K562 (cell line): ENCODE results near the gene CCL27. TPM values are rescaled to one million over a fixed set of nuclear protein-coding genes. Genes with fewer than 3 reads are reported as not detected.

Experiments used
- ARNT ChIP-seq, 2 experiments: fragments of 450-650 bp; IDR thresholded peaks; 2 replicates each; pipeline ENCODE4 v1.6.1; 2016; ENCODE audit warnings: mild to moderate bottlenecking in 1 of 2
- CREB1 ChIP-seq, 2 experiments: sonication (generic) in 1 of 2; formaldehyde crosslinking in 1 of 2; IDR thresholded peaks; 2 replicates each; pipeline versions ENCODE4 v1.6.1 to v1.8.0; 2012 to 2022; ENCODE audit warnings: inconsistent platforms in 1 of 2, mild to moderate bottlenecking in 1 of 2, missing genetic modification reagents in 1 of 2, moderate library complexity in 1 of 2
- E2F3 ChIP-seq: fragments of 250-450 bp; sonication (Bioruptor Pico); IDR thresholded peaks from 2 replicates; pipeline ENCODE4 v1.4.0; 2020; ENCODE audit warnings: mild to moderate bottlenecking
- POLR2B ChIP-seq: fragments of 450-650 bp; IDR thresholded peaks from 2 replicates; pipeline ENCODE4 v1.6.1; 2018; ENCODE audit warnings: low read depth; ENCODE audit not compliant: partially characterized antibody
- SUPT5H ChIP-seq: fragments of 450-650 bp; IDR thresholded peaks from 2 replicates; pipeline ENCODE4 v1.6.1; 2016
- ZKSCAN8 ChIP-seq: fragments of 200-800 bp; sonication (Bioruptor generic); IDR thresholded peaks from 2 replicates; pipeline ENCODE4 v1.6.1; 2016; ENCODE audit warnings: missing genetic modification characterization, missing compliant biosample characterization
- polyA plus RNA-seq, 8 experiments: library from polyadenylated mRNA; depleted of rRNA in 4 of 8; stranded (reverse) in 5 of 8; unstranded in 3 of 8; fragments of >200 nt; fragmentation: Nextera tagmentation in 2 of 8; fragmentation: Illumina TruSeq in 1 of 8; extraction: Ambion mirVana in 2 of 8; extraction: Trizol in 1 of 8; gene quantifications; 2 replicates each; pipeline versions ENCODE4 v1.2.1 to v1.2.3, GENCODE V29; 2011 to 2014; ENCODE audit warnings: inconsistent platforms in 1 of 8, missing spikeins in 1 of 8
- total RNA-seq, 7 experiments: library from RNA; depleted of rRNA in 6 of 7; stranded (reverse); fragments of >200 nt in 6 of 7; fragmentation: Illumina TruSeq in 2 of 7; extraction: Trizol in 2 of 7; gene quantifications; 2 replicates each; pipeline versions ENCODE4 v1.2.1 to v1.2.3, GENCODE V29; 2011 to 2021; ENCODE audit warnings: low replicate concordance in 1 of 7
- TF ChIP-seq, protein P1 (sequence below), 3 experiments: fragments of 200-800 bp in 1 of 3; sonication (Bioruptor generic) in 1 of 3; sonication (generic) in 1 of 3; formaldehyde crosslinking in 1 of 3; IDR thresholded peaks; 2 replicates each; pipeline versions ENCODE4 v1.6.1 to v1.8.0; 2016 to 2022; ENCODE audit warnings: mild to moderate bottlenecking in 2 of 3, missing compliant biosample characterization in 2 of 3, missing genetic modification characterization in 2 of 3, missing genetic modification reagents in 1 of 3
- TF ChIP-seq, protein P2 (sequence below): sonication (generic); formaldehyde crosslinking; IDR thresholded peaks from 2 replicates; pipeline ENCODE4 v1.8.0; 2023; ENCODE audit warnings: missing genetic modification reagents, mild to moderate bottlenecking, borderline replicate concordance

Gene CCL27
- total and polyA plus RNA-seq, 9 of the 15 experiments (the other 6 are each of a cell fraction or from before 2014, with no cell fraction given): 0.10 to 0.53 (median 0.27) TPM; not detected in 5

GRCh38 chr9:34665381-34666250, 3.2 kb upstream of the CCL27 start (continued):
- no peak for TF ChIP-seq ZKSCAN8
- 0 out of 2 replicates have a peak, but pooled peaks have one; percentile 56 for TF ChIP-seq E2F3 (CRISPR knock-in tag)
- TF ChIP-seq, protein P1, sequence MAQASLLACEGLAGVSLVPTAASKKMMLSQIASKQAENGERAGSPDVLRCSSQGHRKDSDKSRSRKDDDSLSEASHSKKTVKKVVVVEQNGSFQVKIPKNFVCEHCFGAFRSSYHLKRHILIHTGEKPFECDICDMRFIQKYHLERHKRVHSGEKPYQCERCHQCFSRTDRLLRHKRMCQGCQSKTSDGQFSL (CRISPR knock-in tag; IDR thresholded peaks at IDR 0.05): no peak
- TF ChIP-seq, protein P1 (tag; IDR thresholded peaks at IDR 0.05): 0 out of 4 replicates have a peak, but pooled peaks of 1 of the 2 experiments have one; percentile 21
- TF ChIP-seq SUPT5H: peak; percentile 95
- TF ChIP-seq ARNT (IDR thresholded peaks at IDR 0.05): peak in 1 of 2 experiments; percentile 66; a peak in 1 of 4 replicates
- TF ChIP-seq POLR2B: peak; percentile 95
- peak; percentile 96 for TF ChIP-seq CREB1 (IDR thresholded peaks at IDR 0.05)
- peak; percentile 93 for TF ChIP-seq CREB1 (CRISPR knock-in tag; IDR thresholded peaks at IDR 0.05)
- TF ChIP-seq, protein P2, sequence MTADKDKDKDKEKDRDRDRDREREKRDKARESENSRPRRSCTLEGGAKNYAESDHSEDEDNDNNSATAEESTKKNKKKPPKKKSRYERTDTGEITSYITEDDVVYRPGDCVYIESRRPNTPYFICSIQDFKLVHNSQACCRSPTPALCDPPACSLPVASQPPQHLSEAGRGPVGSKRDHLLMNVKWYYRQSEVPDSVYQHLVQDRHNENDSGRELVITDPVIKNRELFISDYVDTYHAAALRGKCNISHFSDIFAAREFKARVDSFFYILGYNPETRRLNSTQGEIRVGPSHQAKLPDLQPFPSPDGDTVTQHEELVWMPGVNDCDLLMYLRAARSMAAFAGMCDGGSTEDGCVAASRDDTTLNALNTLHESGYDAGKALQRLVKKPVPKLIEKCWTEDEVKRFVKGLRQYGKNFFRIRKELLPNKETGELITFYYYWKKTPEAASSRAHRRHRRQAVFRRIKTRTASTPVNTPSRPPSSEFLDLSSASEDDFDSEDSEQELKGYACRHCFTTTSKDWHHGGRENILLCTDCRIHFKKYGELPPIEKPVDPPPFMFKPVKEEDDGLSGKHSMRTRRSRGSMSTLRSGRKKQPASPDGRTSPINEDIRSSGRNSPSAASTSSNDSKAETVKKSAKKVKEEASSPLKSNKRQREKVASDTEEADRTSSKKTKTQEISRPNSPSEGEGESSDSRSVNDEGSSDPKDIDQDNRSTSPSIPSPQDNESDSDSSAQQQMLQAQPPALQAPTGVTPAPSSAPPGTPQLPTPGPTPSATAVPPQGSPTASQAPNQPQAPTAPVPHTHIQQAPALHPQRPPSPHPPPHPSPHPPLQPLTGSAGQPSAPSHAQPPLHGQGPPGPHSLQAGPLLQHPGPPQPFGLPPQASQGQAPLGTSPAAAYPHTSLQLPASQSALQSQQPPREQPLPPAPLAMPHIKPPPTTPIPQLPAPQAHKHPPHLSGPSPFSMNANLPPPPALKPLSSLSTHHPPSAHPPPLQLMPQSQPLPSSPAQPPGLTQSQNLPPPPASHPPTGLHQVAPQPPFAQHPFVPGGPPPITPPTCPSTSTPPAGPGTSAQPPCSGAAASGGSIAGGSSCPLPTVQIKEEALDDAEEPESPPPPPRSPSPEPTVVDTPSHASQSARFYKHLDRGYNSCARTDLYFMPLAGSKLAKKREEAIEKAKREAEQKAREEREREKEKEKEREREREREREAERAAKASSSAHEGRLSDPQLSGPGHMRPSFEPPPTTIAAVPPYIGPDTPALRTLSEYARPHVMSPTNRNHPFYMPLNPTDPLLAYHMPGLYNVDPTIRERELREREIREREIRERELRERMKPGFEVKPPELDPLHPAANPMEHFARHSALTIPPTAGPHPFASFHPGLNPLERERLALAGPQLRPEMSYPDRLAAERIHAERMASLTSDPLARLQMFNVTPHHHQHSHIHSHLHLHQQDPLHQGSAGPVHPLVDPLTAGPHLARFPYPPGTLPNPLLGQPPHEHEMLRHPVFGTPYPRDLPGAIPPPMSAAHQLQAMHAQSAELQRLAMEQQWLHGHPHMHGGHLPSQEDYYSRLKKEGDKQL (CRISPR knock-in tag): no peak
- TF ChIP-seq, all 486 proteins: peak for 98
